Hepatocyte (in vitro differentiated cells): ENCODE measurements around the gene UNC5A. TPM values are rescaled to one million over a fixed set of nuclear protein-coding genes. Genes with fewer than 3 reads are reported as not detected.

ENCODE experiments used
- DNase-seq: peaks from one replicate; pipeline ENCODE4 v3.0.0-alpha.2; 2016; ENCODE audit warnings: low spot score
- H2AFZ ChIP-seq: fragments of 200-600 bp; sonication (generic); 2 replicates; pipeline ENCODE4 v1.6.0; 2016; ENCODE audit warnings: antibody characterized with exemption, mild to moderate bottlenecking
- H3K27ac ChIP-seq: fragments of 200-600 bp; sonication (generic); 2 replicates; pipeline ENCODE4 v1.5.1; 2016; ENCODE audit warnings: mild to moderate bottlenecking
- H3K27me3 ChIP-seq: fragments of 200-600 bp; sonication (generic); 2 replicates; pipeline ENCODE4 v1.6.1; 2016
- H3K36me3 ChIP-seq: fragments of 200-600 bp; sonication (generic); replicated peaks from 2 replicates; pipeline ENCODE4 v1.5.1; 2016; ENCODE audit warnings: low read depth; ENCODE audit not compliant: insufficient read depth
- H3K4me1 ChIP-seq: fragments of 200-600 bp; sonication (generic); 2 replicates; pipeline ENCODE4 v1.5.1; 2016; ENCODE audit warnings: mild to moderate bottlenecking, moderate library complexity; ENCODE audit not compliant: insufficient read depth
- H3K4me2 ChIP-seq: fragments of 200-600 bp; sonication (generic); 2 replicates; pipeline ENCODE4 v1.6.0; 2016
- H3K4me3 ChIP-seq: fragments of 200-600 bp; sonication (generic); 2 replicates; pipeline ENCODE4 v1.5.1; 2016; ENCODE audit warnings: mild to moderate bottlenecking
- H3K79me2 ChIP-seq: fragments of 200-600 bp; sonication (generic); 2 replicates; pipeline ENCODE4 v1.6.0; 2017; ENCODE audit warnings: mild to moderate bottlenecking
- H3K9me2 ChIP-seq: fragments of 200-600 bp; sonication (generic); replicated peaks from 2 replicates; pipeline ENCODE4 v1.6.0; 2017; ENCODE audit warnings: mild to moderate bottlenecking; ENCODE audit not compliant: insufficient read depth
- H3K9me3 ChIP-seq: fragments of 200-600 bp; sonication (generic); 2 replicates; pipeline ENCODE4 v1.5.1; 2016; ENCODE audit warnings: low read depth, mild to moderate bottlenecking
- H4K20me1 ChIP-seq: fragments of 200-600 bp; sonication (generic); 2 replicates; pipeline ENCODE4 v1.6.0; 2016; ENCODE audit warnings: mild to moderate bottlenecking; ENCODE audit not compliant: insufficient read depth, poor library complexity, severe bottlenecking
- CTCF ChIP-seq: fragments of 200-600 bp; sonication (generic); IDR thresholded peaks from 2 replicates; pipeline ENCODE4 v1.5.1; 2016; ENCODE audit warnings: antibody characterized with exemption, mild to moderate bottlenecking; ENCODE audit not compliant: poor library complexity
- EZH2 ChIP-seq: fragments of 200-600 bp; sonication (generic); IDR thresholded peaks from 2 replicates; pipeline ENCODE4 v1.6.1; 2016; ENCODE audit warnings: antibody characterized with exemption, mild to moderate bottlenecking, borderline replicate concordance
- EZH2phosphoT487 ChIP-seq: fragments of 200-600 bp; sonication (generic); IDR thresholded peaks from one replicate; pipeline ENCODE4 v1.6.1; 2018; ENCODE audit warnings: antibody characterized with exemption, mild to moderate bottlenecking, low read depth, moderate library complexity; ENCODE audit not compliant: unreplicated experiment, severe bottlenecking
- WGBS: methylation state at CpG from one replicate; pipeline ENCODE4 v1.1.6; 2016; ENCODE audit warnings: low lambda C conversion rate; ENCODE audit errors: missing lambda C conversion rate; 5-methylcytosine and 5-hydroxymethylcytosine counted together
- polyA plus RNA-seq: library from polyadenylated mRNA; unstranded; fragments of >200 nt; fragmentation: Nextera tagmentation; extraction: Ambion mirVana; gene quantifications from 2 replicates; pipeline ENCODE4 v1.2.1, GENCODE V29; 2016
- total RNA-seq: library from RNA; depleted of rRNA; stranded (reverse); fragments of >200 nt; gene quantifications from 2 replicates; pipeline ENCODE4 v1.2.3, GENCODE V29; 2014

The UNC5A gene
- total and polyA plus RNA-seq, 2 experiments from 2014 or later: 0.10 to 1.1 TPM

DNA sequence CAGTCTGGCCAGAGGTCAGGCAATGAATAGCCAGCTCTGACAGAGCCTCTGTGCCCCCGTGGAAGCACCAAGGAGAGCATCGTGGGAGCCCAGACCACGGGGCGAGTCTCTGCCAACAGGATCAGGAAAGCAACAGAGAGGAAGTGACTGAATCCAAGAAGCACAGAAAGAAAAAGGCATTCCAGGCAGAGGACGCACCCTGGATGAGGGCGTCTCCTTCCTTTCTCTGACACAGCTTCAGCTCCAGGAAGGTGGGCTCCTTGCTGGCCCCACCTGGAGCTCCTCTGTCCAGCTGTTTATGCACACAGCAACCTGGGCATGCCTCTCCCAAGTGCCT lies 72.2 kb downstream of the UNC5A start:
- Histone ChIP-seq H3K36me3 (no peaks in the 10 kb centered on the region), H3K4me3 (no peak overlapping the region), H4K20me1 (no peaks in the 10 kb centered on the region), H3K27me3 (no peaks in the 10 kb centered on the region), H3K4me1 (no peaks in the 10 kb centered on the region), H3K79me2 (no peaks in the 10 kb centered on the region), H3K9me3 (no peaks in the 10 kb centered on the region), H3K9me2 (no peaks in the 10 kb centered on the region), H3K4me2 (no peak overlapping the region), H3K27ac (no peak overlapping the region), H2AFZ (no peak overlapping the region)
- 86% methylated on average over 6 of the region's 6 CpGs for WGBS
- TF ChIP-seq EZH2 (no peak), CTCF (no peak), EZH2phosphoT487 (no peak)
- no peak for DNase-seq

DNA sequence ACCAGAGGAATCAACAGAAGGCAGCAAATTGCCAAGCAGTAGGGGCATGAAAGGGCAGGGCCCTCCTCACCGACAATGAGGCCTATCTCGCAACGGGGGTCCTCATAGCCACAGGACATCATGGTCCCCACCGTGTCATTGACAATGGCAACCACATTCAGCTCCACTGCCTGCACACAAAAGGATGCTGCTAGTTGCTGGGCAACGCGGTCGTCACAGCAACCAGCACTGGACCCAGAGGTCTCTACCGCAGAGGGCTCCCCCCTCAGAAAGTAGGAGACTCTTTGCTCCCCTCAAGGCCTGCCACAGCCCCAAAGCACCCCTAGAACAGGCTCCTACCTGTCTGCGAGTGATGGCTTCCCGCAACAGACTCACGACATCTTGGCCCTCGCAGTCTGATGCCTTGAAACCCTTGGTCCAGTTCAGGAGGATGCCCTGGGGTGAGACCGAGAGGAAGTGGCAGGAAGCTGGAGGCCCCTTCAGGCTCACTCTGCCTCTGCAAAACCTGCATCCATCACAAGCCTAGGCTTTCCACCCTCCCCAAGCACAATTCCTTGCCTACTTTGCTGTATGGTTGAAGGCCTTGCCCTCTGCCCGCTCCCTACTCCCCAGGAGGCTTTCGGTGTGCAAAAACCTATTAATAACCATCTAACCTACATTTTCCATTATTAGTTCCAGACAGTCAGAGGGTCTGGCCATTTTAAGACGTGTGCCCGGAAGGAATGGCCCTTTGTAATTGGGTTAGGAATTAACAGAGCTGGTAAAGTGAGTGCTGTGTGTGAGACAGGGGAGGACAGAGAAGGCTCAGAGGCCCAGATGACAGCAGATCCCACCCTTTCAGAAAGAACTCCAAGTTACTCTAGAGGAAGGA lies 73.6 kb downstream of the UNC5A start:
- WGBS: 85% methylated on average over 17 of the region's 17 CpGs
- H3K9me3 ChIP-seq: no peaks in the 10 kb centered on the region
- H3K27ac ChIP-seq: no peak overlapping the region
- H4K20me1 ChIP-seq: no peaks in the 10 kb centered on the region
- H3K4me2 ChIP-seq: no peak overlapping the region
- no peak for DNase-seq
- H2AFZ ChIP-seq: no peak overlapping the region
- no peaks in the 10 kb centered on the region for H3K4me1 ChIP-seq
- no peak overlapping the region for H3K4me3 ChIP-seq
- H3K9me2 ChIP-seq: no peaks in the 10 kb centered on the region
- H3K36me3 ChIP-seq: no peaks in the 10 kb centered on the region
- H3K79me2 ChIP-seq: no peaks in the 10 kb centered on the region
- TF ChIP-seq EZH2: no peak
- TF ChIP-seq CTCF: no peak
- TF ChIP-seq EZH2phosphoT487: no peak
- H3K27me3 ChIP-seq: no peaks in the 10 kb centered on the region

GRCh38 chr5:176884571-176884890 lies 74.2 kb downstream of the UNC5A start:
- H3K4me2 ChIP-seq: no peak overlapping the region
- no peaks in the 10 kb centered on the region for H3K79me2 ChIP-seq
- H4K20me1 ChIP-seq: no peaks in the 10 kb centered on the region
- no peak for DNase-seq
- no peak overlapping the region for H3K4me3 ChIP-seq
- H3K36me3 ChIP-seq: no peaks in the 10 kb centered on the region
- H3K27ac ChIP-seq: no peak overlapping the region
- no peaks in the 10 kb centered on the region for H3K9me3 ChIP-seq
- H2AFZ ChIP-seq: no peak overlapping the region
- no peaks in the 10 kb centered on the region for H3K4me1 ChIP-seq
- no peaks in the 10 kb centered on the region for H3K9me2 ChIP-seq
- H3K27me3 ChIP-seq: no peaks in the 10 kb centered on the region
- 56% methylated on average over 4 of the region's 4 CpGs for WGBS
- TF ChIP-seq EZH2: no peak
- TF ChIP-seq CTCF: no peak
- TF ChIP-seq EZH2phosphoT487: no peak
